Measurements from ENCODE around the gene MCU. TPM values are rescaled to one million over a fixed set of nuclear protein-coding genes. Genes with fewer than 3 reads are reported as not detected.
A peak's percentile ranks its signal among the peaks of the same experiment; 100 is the strongest.

The MCU gene
- total RNA-seq, 1 experiment from 2014 or later: 26.8 TPM

DNA sequence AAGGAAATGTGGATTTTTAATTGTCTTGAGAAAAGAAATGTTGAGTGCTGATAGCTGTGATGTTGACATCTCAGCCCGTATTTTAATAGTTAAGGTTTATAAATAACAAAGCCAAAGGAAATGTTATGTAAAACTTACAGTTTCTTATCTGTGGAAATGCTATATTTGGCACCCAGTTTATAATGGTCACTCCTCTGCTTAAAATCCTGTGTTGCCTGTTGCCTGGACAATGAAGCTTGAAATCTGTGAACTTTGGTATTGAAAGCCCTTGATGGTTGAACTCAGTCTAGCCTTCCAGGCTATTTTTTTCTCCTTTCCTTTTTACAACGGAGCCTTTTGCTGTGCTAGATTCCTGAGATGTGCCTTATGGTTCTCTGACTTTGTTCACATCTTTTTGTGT, 46.5 kb downstream of the MCU start:
- RAD21 ChIA-PET (ENCODE audit: low non-redundant PET in 1 of 2, low total read pairs in 2 of 2, uncharacterized antibody in 2 of 2, unreplicated experiment in 2 of 2): no interaction called here
- intact Hi-C loops (cut with micrococcal nuclease): no loop called here
- Histone ChIP-seq H3K4me2 (ENCODE audit: low read length) (no peak overlapping the region), H2AFZ (ENCODE audit: low read depth, low read length, poor library complexity, severe bottlenecking) (no peak overlapping the region), H4K20me1 (ENCODE audit: insufficient read depth) (0 out of 2 replicates have a peak, but pooled peaks cover 3% of the 10 kb centered on the region), H3K79me2 (ENCODE audit: insufficient read depth, low read length) (peaks cover 39% of the 10 kb centered on the region), H3K27me3 (ENCODE audit: insufficient read depth, low read length) (no peaks in the 10 kb centered on the region), H3K4me1 (ENCODE audit: control insufficient read depth in 1 of 2, insufficient read depth in 2 of 2, low read length in 2 of 2) (peaks cover 0 to 10% of the 10 kb centered on the region in 2 experiments; a peak in 3 of 4 replicates), H3K4me3 (replicated peaks in 1 of 2; ENCODE audit: low read depth in 1 of 2, low read length in 2 of 2) (no peak overlapping the region), H3K36me3 (ENCODE audit: control insufficient read depth in 1 of 2, insufficient read depth in 2 of 2, low read length in 2 of 2) (no peaks in the 10 kb centered on the region), H3K9ac (ENCODE audit: low read length) (no peak overlapping the region), H3K9me3 (ENCODE audit: control insufficient read depth in 1 of 2, insufficient read depth in 1 of 2, low read depth in 1 of 2, low read length in 2 of 2) (no peaks in the 10 kb centered on the region), H3K27ac (ENCODE audit: low read depth, low read length) (no peak overlapping the region), H3K9me2 (ENCODE audit: insufficient read depth) (no peaks in the 10 kb centered on the region)
- no peak for ATAC-seq
- no peak for DNase-seq (ENCODE audit: low read depth, low spot score)
- CTCF ChIA-PET: no interaction called here
- TF ChIP-seq POLR2A (IDR thresholded peaks at IDR 0.05; ENCODE audit: borderline replicate concordance, extremely low read depth, insufficient read depth, insufficient read length) (no peak), ZNF274 (IDR thresholded peaks at IDR 0.05; ENCODE audit: low read depth, low read length) (no peak), SRF (IDR thresholded peaks at IDR 0.05; ENCODE audit: low read depth) (no peak), JUND (IDR thresholded peaks at IDR 0.05) (no peak), ATF3 (IDR thresholded peaks at IDR 0.05) (no peak), SP1 (IDR thresholded peaks at IDR 0.05; ENCODE audit: low read depth) (no peak), ZFX (IDR thresholded peaks at IDR 0.05) (no peak)
- POLR2A ChIA-PET: no interaction called here
- BruUV-seq (replicated peaks): no TSS peak

DNA sequence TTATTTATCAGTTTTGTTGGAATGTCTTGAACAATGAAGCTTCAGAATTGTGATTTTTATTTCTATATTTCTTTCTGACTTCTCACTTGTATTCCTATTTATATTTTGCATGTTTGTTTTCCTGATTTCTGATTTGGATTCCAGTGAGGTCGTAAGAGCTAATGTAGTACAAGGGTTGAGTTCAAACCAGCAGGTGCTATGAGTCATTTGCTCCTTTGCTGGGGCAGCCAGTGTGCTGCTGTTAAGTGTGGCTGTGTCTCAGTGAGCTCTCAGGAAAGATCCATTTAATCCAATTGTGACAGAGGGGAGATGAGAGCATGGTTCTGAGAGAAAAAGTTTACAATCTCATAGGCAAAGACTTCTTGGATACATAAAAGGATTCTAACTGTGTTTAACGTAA, 48.6 kb downstream of the MCU start:
- Histone ChIP-seq H3K9ac (ENCODE audit: low read length) (no peak overlapping the region), H2AFZ (ENCODE audit: low read depth, low read length, poor library complexity, severe bottlenecking) (no peak overlapping the region), H4K20me1 (ENCODE audit: insufficient read depth) (0 out of 2 replicates have a peak, but pooled peaks cover 3% of the 10 kb centered on the region), H3K27me3 (ENCODE audit: insufficient read depth, low read length) (no peaks in the 10 kb centered on the region), H3K79me2 (ENCODE audit: insufficient read depth, low read length) (peaks cover 31% of the 10 kb centered on the region), H3K9me2 (ENCODE audit: insufficient read depth) (no peaks in the 10 kb centered on the region), H3K4me1 (ENCODE audit: control insufficient read depth in 1 of 2, insufficient read depth in 2 of 2, low read length in 2 of 2) (peaks cover 0 to 10% of the 10 kb centered on the region in 2 experiments; a peak in 3 of 4 replicates), H3K4me3 (replicated peaks in 1 of 2; ENCODE audit: low read depth in 1 of 2, low read length in 2 of 2) (no peak overlapping the region), H3K4me2 (ENCODE audit: low read length) (peak overlapping the region; percentile 32), H3K27ac (ENCODE audit: low read depth, low read length) (no peak overlapping the region), H3K9me3 (ENCODE audit: control insufficient read depth in 1 of 2, insufficient read depth in 1 of 2, low read depth in 1 of 2, low read length in 2 of 2) (no peaks in the 10 kb centered on the region), H3K36me3 (ENCODE audit: control insufficient read depth in 1 of 2, insufficient read depth in 2 of 2, low read length in 2 of 2) (no peaks in the 10 kb centered on the region)
- BruUV-seq (replicated peaks): no TSS peak
- peak; percentile 45 for DNase-seq (ENCODE audit: low read depth, low spot score)
- peak; percentile 88 for ATAC-seq
- ChIA-PET POLR2A (interaction anchor here (1.2 kb wide), 1 partner anchor 64 kb away, joined by 4 read pairs; no protein-coding TSS in a partner anchor), CTCF (no interaction called here), RAD21 (ENCODE audit: low non-redundant PET in 1 of 2, low total read pairs in 2 of 2, uncharacterized antibody in 2 of 2, unreplicated experiment in 2 of 2) (no interaction called here)
- TF ChIP-seq JUND (IDR thresholded peaks at IDR 0.05): peak; percentile 76
- TF ChIP-seq FOSL1 (IDR thresholded peaks at IDR 0.05; ENCODE audit: low read depth): peak; percentile 81
- peak; percentile 57; the same call in 1 of the 2 replicates for TF ChIP-seq CBX3 (IDR thresholded peaks at IDR 0.05; ENCODE audit: low read depth)
- TF ChIP-seq RAD21 (IDR thresholded peaks at IDR 0.05; ENCODE audit: low read depth): no peak
- no peak for TF ChIP-seq YY1 (IDR thresholded peaks at IDR 0.05; ENCODE audit: extremely low read depth, insufficient replicate concordance, low read depth, low read length)
- TF ChIP-seq EZH2phosphoT487 (IDR thresholded peaks at IDR 0.05; ENCODE audit: borderline replicate concordance): no peak
- intact Hi-C loops (cut with micrococcal nuclease): no loop called here

All from HCT116 (cell line).